Central memory CD8-positive, alpha-beta T cell (primary cell): Measurements from ENCODE around the gene FAM53A.

Experiments
- ATAC-seq: fragments of 150-1000 bp; cut with Tn5 transposase; replicated peaks from 2 replicates; pipeline ENCODE4 v1.10.0; 2022; ENCODE audit warnings: mild to moderate bottlenecking, moderate FRiP score, moderate number of reproducible peaks; ENCODE audit not compliant: poor library complexity, severe bottlenecking; ENCODE audit errors: extremely low read depth
- DNase-seq, 2 donors: peaks; one replicate each; pipeline ENCODE4 v3.0.0; 2021; ENCODE audit warnings: low spot score in 2 of 2
- H3K27ac Mint-ChIP-seq: one replicate; pipeline ENCODE4 v1.8.0; 2022; ENCODE audit warnings: low read depth, mild to moderate bottlenecking, moderate library complexity, mixed read lengths
- H3K27me3 Mint-ChIP-seq: one replicate; pipeline ENCODE4 v1.8.0; 2022; ENCODE audit warnings: mixed read lengths
- H3K36me3 Mint-ChIP-seq: one replicate; pipeline ENCODE4 v1.8.0; 2022; ENCODE audit warnings: mild to moderate bottlenecking, moderate library complexity, mixed read lengths; ENCODE audit not compliant: insufficient read depth
- H3K4me1 Mint-ChIP-seq: one replicate; pipeline ENCODE4 v1.8.0; 2022; ENCODE audit warnings: mixed read lengths
- H3K4me3 Mint-ChIP-seq: one replicate; pipeline ENCODE4 v1.8.0; 2022; ENCODE audit warnings: mild to moderate bottlenecking, moderate library complexity, mixed read lengths
- H3K9me3 Mint-ChIP-seq: one replicate; pipeline ENCODE4 v1.8.0; 2022; ENCODE audit warnings: mixed read lengths

The FAM53A gene

DNA sequence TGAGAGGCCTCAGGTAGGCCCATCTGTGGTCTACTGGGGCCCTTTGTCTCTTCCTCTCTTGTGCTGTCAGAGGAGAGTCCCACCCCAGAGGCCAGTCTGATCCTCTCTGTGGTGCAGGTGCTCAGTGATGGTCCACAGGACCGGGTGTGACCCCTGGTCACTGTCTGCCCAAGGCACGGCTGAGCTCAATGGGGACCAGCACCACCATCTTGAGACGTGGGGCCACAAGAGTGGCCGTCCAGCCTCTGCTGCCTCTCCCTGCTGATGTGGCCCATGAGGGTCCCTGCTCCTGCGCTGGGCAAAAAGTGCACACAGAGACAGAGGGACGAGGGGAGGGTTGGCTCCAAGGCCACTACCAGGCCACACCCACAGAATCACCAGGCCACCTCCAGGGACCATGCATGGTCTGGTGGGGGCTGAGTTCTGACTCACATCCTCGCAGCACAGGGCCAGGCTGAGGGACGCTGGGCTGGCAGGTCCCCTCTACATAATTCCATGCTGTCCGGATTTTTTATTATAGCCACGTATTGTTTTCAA is 88.3 kb downstream of the FAM53A start:
- Mint-ChIP-seq H3K36me3 (no peaks in the 10 kb centered on the region), H3K4me3 (no peak overlapping the region), H3K27ac (no peak overlapping the region), H3K4me1 (peaks cover 4% of the 10 kb centered on the region), H3K27me3 (peaks cover 7% of the 10 kb centered on the region), H3K9me3 (peaks cover 4% of the 10 kb centered on the region)
- DNase-seq (no peak), ATAC-seq (no peak)

DNA sequence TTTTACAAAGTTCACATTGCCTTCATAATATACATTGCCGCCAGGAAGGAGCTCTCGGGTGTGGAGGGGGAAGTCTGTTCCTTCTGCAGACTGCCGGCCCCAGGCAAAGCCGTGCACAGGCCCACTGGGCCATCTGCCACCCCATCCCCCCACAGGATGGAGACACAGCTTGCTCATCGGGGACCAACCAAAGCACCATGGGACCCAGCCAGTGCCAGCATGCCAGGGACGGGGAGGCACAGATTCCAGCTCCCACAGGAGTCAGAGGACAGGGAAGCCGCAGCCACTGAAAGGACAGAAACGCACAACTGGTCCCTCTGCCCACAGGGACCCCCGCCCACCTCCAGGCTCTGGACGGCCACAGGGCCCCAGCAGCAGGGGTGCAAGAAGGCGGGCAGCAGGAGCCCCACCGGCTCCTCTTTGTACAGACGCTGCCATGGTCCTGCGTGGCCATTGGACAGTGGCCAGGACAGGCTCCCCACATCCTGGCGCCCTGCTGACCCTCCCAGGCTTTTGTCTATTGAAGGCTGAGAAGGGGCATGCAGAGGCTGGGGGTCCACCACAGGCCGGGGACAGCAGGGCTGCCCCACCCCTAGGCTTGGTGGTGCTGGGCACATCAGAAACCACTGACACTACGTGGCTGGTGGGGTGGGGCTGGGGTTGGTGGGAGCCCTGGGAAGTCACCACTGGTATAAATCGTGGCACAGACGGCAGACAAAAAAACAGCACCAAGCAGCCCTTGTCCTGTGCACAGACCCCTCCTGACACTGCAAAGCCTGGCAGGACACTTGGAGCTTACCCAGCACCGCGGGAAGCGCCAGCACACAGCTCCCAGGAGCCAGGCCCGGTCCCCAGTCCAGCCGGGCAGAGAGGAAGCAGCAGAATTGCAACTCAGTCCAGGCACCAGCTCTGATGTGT is 89.0 kb downstream of the FAM53A start:
- Mint-ChIP-seq H3K4me3 (no peak overlapping the region), H3K27me3 (peaks cover 14% of the 10 kb centered on the region), H3K27ac (no peak overlapping the region), H3K36me3 (no peaks in the 10 kb centered on the region), H3K4me1 (no peaks in the 10 kb centered on the region), H3K9me3 (peaks cover 10% of the 10 kb centered on the region)
- no peak for DNase-seq
- ATAC-seq, result no peak

DNA sequence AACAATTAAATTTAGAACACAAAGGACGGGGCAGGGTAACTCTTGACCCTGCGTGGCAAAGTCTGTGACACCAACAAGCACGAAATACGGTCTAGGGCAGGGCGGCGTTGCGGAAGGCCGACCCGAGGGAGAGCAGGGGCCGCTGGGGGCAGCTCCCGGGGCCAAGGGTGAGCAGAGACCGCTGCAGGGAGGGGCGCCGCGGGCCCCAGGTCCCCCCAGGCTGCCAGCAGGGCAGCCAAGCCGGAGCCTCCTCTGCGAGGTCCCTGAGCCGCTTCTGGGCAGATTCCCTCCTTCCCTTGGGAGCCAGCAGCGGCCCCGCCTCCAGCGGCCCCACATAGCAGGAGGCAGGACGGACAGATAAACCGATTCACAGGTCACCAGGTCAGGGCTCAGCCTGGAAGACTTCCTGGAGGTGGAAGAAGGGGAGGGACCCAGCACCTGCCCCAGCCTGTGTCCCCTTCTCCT is 90.2 kb downstream of the FAM53A start:
- DNase-seq (no peak), ATAC-seq (no peak)
- no peaks in the 10 kb centered on the region for H3K4me1 Mint-ChIP-seq
- peaks cover 20% of the 10 kb centered on the region for H3K27me3 Mint-ChIP-seq
- H3K4me3 Mint-ChIP-seq, result no peak overlapping the region
- H3K27ac Mint-ChIP-seq, result no peak overlapping the region
- no peaks in the 10 kb centered on the region for H3K36me3 Mint-ChIP-seq
- peaks cover 10% of the 10 kb centered on the region for H3K9me3 Mint-ChIP-seq

DNA sequence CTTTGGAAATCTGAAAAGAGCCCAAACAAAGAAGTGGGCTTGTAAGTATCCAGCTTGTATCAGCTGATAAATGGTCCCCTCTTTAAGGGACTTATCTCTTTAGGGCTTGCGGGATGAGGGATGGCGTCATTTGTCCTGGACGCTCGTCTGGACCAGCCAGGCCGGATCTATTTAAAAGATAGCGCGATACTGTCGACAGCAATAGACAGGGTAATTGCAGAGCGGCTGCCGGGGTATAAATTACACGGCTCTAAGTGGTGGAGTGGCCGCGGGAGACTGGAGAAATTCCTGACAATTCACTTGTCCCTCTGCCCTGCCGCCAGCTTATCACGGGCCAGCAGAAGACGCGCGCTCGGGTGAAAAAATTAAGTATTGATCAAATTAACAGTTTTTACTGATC is 90.7 kb downstream of the FAM53A start:
- Mint-ChIP-seq H3K27ac (no peak overlapping the region), H3K4me1 (no peaks in the 10 kb centered on the region), H3K27me3 (peaks cover 20% of the 10 kb centered on the region), H3K9me3 (peaks cover 12% of the 10 kb centered on the region), H3K4me3 (no peak overlapping the region), H3K36me3 (no peaks in the 10 kb centered on the region)
- ATAC-seq (no peak), DNase-seq (no peak)

DNA sequence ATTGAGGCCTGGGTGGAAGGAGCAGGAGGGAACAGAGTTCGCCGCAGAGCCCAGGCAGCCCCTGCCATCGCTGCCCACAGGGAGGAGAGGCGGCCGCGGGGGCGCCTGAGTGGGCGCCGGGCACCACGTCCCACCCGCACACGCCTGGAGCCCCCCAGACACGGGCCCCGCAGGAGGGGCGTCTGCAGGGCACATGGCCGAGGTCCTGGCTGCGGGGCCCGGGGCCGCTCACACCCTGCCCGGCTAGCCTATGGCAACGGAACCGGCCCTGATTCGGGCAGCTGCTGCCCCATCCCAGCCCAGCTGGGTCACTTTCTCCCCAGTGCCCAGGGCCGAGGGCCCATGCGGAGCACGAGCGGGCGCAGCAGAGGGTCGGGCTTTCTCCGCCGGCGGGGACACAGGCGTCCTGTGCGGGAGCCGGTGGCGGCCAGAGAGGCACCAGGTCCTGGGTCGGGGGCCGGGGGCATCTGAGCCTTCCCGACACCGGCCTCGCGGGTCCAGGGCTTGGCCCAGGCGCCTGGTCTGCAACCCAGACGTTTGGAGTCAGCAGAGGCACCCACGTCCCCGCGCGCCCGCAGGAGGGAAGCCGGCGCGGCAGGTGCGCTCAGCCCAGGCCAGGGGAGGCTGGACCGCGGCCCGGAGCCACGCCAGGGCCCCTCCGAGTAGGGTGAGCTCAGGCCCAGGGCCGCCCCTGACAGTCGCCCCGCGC is 91.2 kb downstream of the FAM53A start:
- no peak overlapping the region for H3K4me3 Mint-ChIP-seq
- DNase-seq (no peak), ATAC-seq (no peak)
- H3K36me3 Mint-ChIP-seq, result no peaks in the 10 kb centered on the region
- H3K27ac Mint-ChIP-seq, result no peak overlapping the region
- H3K4me1 Mint-ChIP-seq, result no peaks in the 10 kb centered on the region
- peaks cover 20% of the 10 kb centered on the region for H3K27me3 Mint-ChIP-seq
- peaks cover 16% of the 10 kb centered on the region for H3K9me3 Mint-ChIP-seq

DNA sequence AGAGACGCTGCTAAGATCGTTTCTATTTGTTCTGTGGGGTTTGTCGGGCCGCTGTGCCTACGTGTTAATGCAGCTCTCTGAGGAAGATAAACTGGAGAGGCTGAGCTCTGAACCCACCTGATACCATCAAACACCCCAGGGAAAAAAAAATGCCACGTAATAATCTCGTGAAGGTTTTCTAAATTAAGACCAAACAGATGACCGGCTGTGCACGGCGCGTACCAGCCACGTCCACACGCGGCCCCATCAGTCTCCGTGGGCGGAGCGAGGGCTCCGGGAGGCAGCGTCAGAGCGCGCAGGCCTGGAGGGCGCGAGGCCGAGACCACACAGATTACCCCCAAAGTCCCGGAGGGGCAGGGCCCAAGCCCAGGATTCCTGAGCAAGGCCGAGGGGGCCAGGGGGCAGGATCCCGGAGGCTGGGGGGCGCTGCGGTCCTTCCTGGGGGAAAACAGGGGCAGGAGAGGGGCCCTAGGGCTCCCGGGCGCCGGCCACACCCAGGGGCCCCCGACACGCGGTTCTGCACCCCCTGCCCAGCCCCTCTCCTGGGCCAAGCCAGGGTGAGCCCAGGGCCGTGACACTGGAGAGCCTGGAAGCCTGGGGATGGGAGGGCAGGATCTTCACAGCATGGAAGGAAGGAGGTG is 91.9 kb downstream of the FAM53A start:
- DNase-seq, result no peak
- Mint-ChIP-seq H3K4me3 (no peak overlapping the region), H3K36me3 (no peaks in the 10 kb centered on the region), H3K27ac (no peak overlapping the region), H3K4me1 (no peaks in the 10 kb centered on the region), H3K27me3 (peaks cover 20% of the 10 kb centered on the region), H3K9me3 (peaks cover 16% of the 10 kb centered on the region)
- no peak for ATAC-seq

DNA sequence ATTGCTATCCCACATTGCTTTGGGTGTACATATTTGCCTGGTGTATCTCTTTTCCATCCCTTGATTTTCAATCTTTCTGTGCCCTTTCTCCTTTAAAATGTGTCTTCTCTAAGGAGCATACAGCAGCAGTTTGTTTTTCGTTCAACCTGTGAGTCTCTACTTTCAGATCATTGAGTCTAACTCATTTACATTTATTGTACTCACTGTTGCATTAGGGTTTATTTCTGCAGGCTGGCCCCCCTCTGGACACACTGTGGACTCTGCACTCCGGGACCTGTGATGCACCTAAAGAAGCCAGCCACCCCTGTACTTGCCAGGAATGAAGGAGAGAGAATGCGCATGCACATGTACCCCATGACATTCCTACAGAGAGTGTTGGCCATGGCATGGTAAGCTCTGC is 93.0 kb downstream of the FAM53A start:
- ATAC-seq (no peak), DNase-seq (no peak)
- peaks cover 20% of the 10 kb centered on the region for H3K27me3 Mint-ChIP-seq
- H3K36me3 Mint-ChIP-seq, result no peaks in the 10 kb centered on the region
- no peak overlapping the region for H3K4me3 Mint-ChIP-seq
- no peaks in the 10 kb centered on the region for H3K4me1 Mint-ChIP-seq
- no peak overlapping the region for H3K27ac Mint-ChIP-seq
- peaks cover 16% of the 10 kb centered on the region for H3K9me3 Mint-ChIP-seq

DNA sequence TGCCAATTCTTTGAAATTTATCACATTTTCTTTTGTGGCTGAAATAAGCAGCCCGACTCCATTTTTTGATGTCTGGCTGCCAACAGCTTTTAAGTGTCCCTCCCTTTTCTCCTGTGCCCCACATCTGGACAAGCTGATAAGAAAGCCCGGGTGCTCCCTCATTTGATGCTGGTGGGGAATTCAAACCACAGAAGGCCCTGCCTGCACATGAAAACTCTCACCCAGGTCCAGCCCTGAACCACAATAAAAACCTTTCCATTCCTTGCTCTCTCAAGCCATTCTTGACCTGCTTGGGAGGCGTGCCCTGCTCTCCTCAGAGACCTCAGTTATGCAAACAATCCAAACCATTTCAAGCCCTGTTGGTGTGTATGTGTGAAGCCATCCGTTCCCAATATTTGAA is 93.9 kb downstream of the FAM53A start:
- Mint-ChIP-seq H3K27me3 (peaks cover 20% of the 10 kb centered on the region), H3K9me3 (peaks cover 16% of the 10 kb centered on the region), H3K27ac (no peak overlapping the region), H3K36me3 (no peaks in the 10 kb centered on the region), H3K4me1 (no peaks in the 10 kb centered on the region), H3K4me3 (no peak overlapping the region)
- ATAC-seq, result no peak
- DNase-seq, result no peak
